IMR-90 (cell line): Measurements from ENCODE around the gene PIGU.

ENCODE experiments used
- MXI1 ChIP-seq: IDR thresholded peaks from 2 replicates; pipeline ENCODE4 v1.6.1; 2012; ENCODE audit warnings: low read depth, mild to moderate bottlenecking, low read length, moderate library complexity, borderline replicate concordance
- POLR2A ChIP-seq: IDR thresholded peaks from 2 replicates; pipeline ENCODE4 v1.6.1; 2012; ENCODE audit warnings: mild to moderate bottlenecking, low read depth, low read length
- RAD21 ChIP-seq: IDR thresholded peaks from 2 replicates; pipeline ENCODE4 v1.6.1; 2012; ENCODE audit warnings: low read length, improper control_type of control experiment
- SMC3 ChIP-seq: fragments of 150-350 bp; IDR thresholded peaks from 2 replicates; pipeline ENCODE4 v1.6.1; 2016; ENCODE audit warnings: low read depth, mild to moderate bottlenecking, antibody characterized with exemption, low read length, moderate library complexity
- TF ChIP-seq, protein P1 (sequence below): conservative IDR thresholded peaks from 2 replicates; pipeline ENCODE4 v1.5.1; 2012; ENCODE audit warnings: mild to moderate bottlenecking, low read depth, low read length, improper control_type of control experiment

DNA sequence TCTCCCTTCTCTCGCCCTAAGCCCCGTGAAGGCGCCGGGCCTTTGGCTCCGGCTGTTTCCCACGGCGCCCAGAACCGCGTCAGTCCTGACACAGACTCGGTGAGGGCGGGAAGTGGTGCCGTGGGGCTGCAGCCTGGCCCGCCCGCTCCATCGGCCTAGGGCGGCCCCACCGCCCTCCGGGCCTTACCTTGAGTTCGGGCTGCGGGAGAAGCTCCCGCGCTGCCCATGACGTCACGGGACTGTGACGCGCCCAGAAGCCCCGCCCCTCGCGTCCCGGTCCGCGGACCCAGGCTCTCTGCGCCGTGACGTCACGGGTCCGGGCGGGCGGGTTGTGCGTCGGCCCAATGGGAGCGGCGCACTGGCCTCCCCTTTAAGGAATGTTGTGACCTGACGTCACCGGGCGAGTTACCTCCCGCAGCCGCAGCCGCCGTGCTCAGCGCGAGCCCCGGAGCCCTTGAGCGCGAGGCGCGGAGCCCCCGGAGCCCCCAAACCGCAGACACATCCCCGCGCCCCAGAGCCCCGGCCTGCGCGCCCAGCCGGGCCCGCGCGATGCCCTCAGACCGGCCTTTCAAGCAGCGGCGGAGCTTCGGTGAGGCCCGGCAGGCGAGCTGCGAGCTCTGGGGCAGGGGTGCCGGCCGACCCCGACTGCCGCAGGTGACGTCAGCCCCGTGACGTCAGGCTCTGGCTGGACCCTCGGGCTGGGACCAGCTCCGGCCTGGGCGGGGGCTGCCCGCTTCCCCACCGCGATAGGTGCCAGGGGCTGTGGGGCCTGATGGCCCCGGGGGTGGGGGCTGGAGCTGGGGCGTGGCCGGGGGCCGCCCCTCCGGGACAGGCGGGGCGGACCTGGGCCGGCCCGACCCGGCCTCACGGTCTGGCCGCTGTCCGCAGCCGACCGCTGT is 118.3 kb downstream of the PIGU start, which contains the start of gene MAP1LC3A:
- TF ChIP-seq, protein P1, sequence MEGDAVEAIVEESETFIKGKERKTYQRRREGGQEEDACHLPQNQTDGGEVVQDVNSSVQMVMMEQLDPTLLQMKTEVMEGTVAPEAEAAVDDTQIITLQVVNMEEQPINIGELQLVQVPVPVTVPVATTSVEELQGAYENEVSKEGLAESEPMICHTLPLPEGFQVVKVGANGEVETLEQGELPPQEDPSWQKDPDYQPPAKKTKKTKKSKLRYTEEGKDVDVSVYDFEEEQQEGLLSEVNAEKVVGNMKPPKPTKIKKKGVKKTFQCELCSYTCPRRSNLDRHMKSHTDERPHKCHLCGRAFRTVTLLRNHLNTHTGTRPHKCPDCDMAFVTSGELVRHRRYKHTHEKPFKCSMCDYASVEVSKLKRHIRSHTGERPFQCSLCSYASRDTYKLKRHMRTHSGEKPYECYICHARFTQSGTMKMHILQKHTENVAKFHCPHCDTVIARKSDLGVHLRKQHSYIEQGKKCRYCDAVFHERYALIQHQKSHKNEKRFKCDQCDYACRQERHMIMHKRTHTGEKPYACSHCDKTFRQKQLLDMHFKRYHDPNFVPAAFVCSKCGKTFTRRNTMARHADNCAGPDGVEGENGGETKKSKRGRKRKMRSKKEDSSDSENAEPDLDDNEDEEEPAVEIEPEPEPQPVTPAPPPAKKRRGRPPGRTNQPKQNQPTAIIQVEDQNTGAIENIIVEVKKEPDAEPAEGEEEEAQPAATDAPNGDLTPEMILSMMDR: no peak
- TF ChIP-seq POLR2A (peak; percentile 76), RAD21 (no peak), MXI1 (no peak; the same call in 1 of the 2 replicates), SMC3 (no peak)
